Measurements from ENCODE around the gene ACKR4. TPM values are rescaled to one million over a fixed set of nuclear protein-coding genes. Genes with fewer than 3 reads are reported as not detected.
"Not testable (repeated sequence)": the region's sequence is repeated elsewhere in the genome, so short reads cannot be mapped to it uniquely, and the experiment has no call there.

Gene ACKR4
- total RNA-seq, 1 donor = 0.72 TPM

DNA sequence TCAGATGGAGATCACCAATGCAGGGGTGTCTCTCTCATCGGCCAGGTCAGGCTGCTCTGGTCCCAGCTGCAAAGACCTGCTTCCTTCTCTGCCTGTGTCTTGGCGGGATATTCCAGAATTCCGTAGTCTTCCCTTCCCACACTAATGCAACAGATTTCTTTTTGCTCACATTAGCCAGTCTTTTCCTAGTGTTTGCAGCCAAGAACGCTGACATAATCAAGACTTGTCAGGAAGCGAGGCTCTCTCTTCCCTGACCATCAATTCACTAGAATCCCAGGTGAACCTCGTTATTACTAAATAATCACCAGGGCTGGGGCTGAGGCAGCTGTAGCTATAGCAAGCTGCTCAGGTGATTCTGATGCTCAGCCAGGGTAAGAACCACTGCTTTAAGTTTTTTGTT lies 43.2 kb upstream of the ACKR4 start:
- Histone ChIP-seq H3K4me3 (ENCODE audit: insufficient read depth, low read length) (no peak overlapping the region), H3K4me2 (ENCODE audit: insufficient read depth, low read length) (no peak overlapping the region), H3K36me3 (ENCODE audit: insufficient read depth, low read length) (peaks cover 2% of the 10 kb centered on the region), H3K27me3 (ENCODE audit: insufficient read depth, low read length) (no peaks in the 10 kb centered on the region), H2AFZ (ENCODE audit: low read length) (no peak overlapping the region), H3K27ac (ENCODE audit: low read depth, low read length) (no peak overlapping the region), H3K4me1 (ENCODE audit: insufficient read depth, low read length) (peaks cover 17% of the 10 kb centered on the region), H4K20me1 (ENCODE audit: insufficient read depth, low read length) (no peaks in the 10 kb centered on the region), H3K79me2 (ENCODE audit: insufficient read depth, low read length) (no peaks in the 10 kb centered on the region), H3K9me3 (ENCODE audit: low read depth, low read length) (no peaks in the 10 kb centered on the region)
- no peak for DNase-seq (ENCODE audit: insufficient read length, low spot score, missing footprints)
- TF ChIP-seq CTCF (IDR thresholded peaks at IDR 0.05; ENCODE audit: extremely low read depth, low read depth, low read length) = no peak

DNA sequence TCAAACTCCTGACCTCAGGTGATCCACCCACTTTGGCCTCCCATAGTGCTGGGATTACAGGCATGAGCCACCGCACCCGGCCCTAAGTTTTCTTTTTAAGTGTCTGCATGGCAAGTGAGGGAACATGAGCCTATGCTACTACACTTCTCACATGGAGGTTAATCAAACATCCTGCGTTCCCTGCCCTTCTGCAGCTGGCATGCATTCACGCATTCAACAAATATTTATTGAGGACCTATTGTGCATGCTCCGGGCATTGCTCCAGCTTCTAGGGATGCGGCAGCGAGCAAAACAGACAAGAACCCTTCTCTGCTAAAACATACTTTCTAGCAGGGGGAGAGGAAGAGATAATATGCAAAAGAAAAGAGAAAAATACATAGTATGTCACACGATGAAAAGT lies 42.6 kb upstream of the ACKR4 start:
- Histone ChIP-seq H3K36me3 (ENCODE audit: insufficient read depth, low read length) (peaks cover 8% of the 10 kb centered on the region), H2AFZ (ENCODE audit: low read length) (no peak overlapping the region), H3K4me3 (ENCODE audit: insufficient read depth, low read length) (no peak overlapping the region), H3K4me2 (ENCODE audit: insufficient read depth, low read length) (no peak overlapping the region), H3K4me1 (ENCODE audit: insufficient read depth, low read length) (peaks cover 17% of the 10 kb centered on the region), H3K9me3 (ENCODE audit: low read depth, low read length) (no peaks in the 10 kb centered on the region), H3K27ac (ENCODE audit: low read depth, low read length) (no peak overlapping the region), H3K27me3 (ENCODE audit: insufficient read depth, low read length) (no peaks in the 10 kb centered on the region), H3K79me2 (ENCODE audit: insufficient read depth, low read length) (no peaks in the 10 kb centered on the region), H4K20me1 (ENCODE audit: insufficient read depth, low read length) (no peaks in the 10 kb centered on the region)
- TF ChIP-seq CTCF (IDR thresholded peaks at IDR 0.05; ENCODE audit: extremely low read depth, low read depth, low read length) = no peak
- no peak for DNase-seq (ENCODE audit: insufficient read length, low spot score, missing footprints)

- TF ChIP-seq CTCF (IDR thresholded peaks at IDR 0.05; ENCODE audit: extremely low read depth, low read depth, low read length) = no peak
- Histone ChIP-seq H3K27ac (ENCODE audit: low read depth, low read length) (no peak overlapping the region), H4K20me1 (ENCODE audit: insufficient read depth, low read length) (no peaks in the 10 kb centered on the region), H3K9me3 (ENCODE audit: low read depth, low read length) (no peaks in the 10 kb centered on the region), H2AFZ (ENCODE audit: low read length) (no peak overlapping the region), H3K79me2 (ENCODE audit: insufficient read depth, low read length) (no peaks in the 10 kb centered on the region), H3K4me3 (ENCODE audit: insufficient read depth, low read length) (no peak overlapping the region), H3K36me3 (ENCODE audit: insufficient read depth, low read length) (peaks cover 10% of the 10 kb centered on the region), H3K27me3 (ENCODE audit: insufficient read depth, low read length) (no peaks in the 10 kb centered on the region), H3K4me1 (ENCODE audit: insufficient read depth, low read length) (peaks cover 7% of the 10 kb centered on the region), H3K4me2 (ENCODE audit: insufficient read depth, low read length) (no peak overlapping the region)
- DNase-seq (ENCODE audit: insufficient read length, low spot score, missing footprints) = no peak
Measured at GRCh38 chr3:132555306-132556035, 41.6 kb upstream of the ACKR4 start.

DNA sequence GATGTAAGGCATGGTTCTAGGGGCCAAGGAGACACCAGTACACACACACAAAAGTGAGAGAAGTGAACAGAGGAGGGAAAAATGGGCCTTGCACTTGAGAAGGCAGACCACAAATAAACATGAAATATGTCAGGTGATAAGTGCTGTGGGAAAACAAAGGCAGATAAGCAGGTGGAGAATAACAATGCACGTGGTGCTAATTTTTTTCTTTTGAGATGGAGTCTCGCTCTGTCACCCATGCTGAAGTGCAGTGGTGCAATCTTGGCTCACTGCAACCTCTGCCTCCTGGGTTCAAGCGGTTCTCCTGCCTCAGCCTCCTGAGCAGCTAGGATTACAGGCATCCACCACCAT lies 41.1 kb upstream of the ACKR4 start:
- H3K4me3 ChIP-seq (ENCODE audit: insufficient read depth, low read length); H3K27ac ChIP-seq (ENCODE audit: low read depth, low read length); H4K20me1 ChIP-seq (ENCODE audit: insufficient read depth, low read length): not testable (repeated sequence)

More for the DNA sequence above, 41.1 kb upstream of the ACKR4 start:
- H3K4me2 ChIP-seq (ENCODE audit: insufficient read depth, low read length); DNase-seq (ENCODE audit: insufficient read length, low spot score, missing footprints); H2AFZ ChIP-seq (ENCODE audit: low read length); H3K79me2 ChIP-seq (ENCODE audit: insufficient read depth, low read length); H3K4me1 ChIP-seq (ENCODE audit: insufficient read depth, low read length); H3K27me3 ChIP-seq (ENCODE audit: insufficient read depth, low read length); H3K9me3 ChIP-seq (ENCODE audit: low read depth, low read length): not testable (repeated sequence)
- peaks cover 10% of the 10 kb centered on the region for H3K36me3 ChIP-seq (ENCODE audit: insufficient read depth, low read length)
